ENCODE data around the gene XRCC1. TPM values are rescaled to one million over a fixed set of nuclear protein-coding genes. Genes with fewer than 3 reads are reported as not detected.

The XRCC1 gene
- total and polyA plus RNA-seq, 2 of the 8 experiments (the other 6 are each of a cell fraction or from before 2014, with no cell fraction given), result 42.5 to 44.4 TPM

- Histone ChIP-seq H3K9ac (replicated peaks in 1 of 4; ENCODE audit: extremely low read depth in 1 of 4, low read depth in 3 of 4, low read length in 3 of 4) (no peak overlapping the region), H3K4me2 (ENCODE audit: insufficient read depth in 1 of 2, low read depth in 2 of 2, low read length in 2 of 2) (no peak overlapping the region), H3K4me3 (ENCODE audit: extremely low read depth in 1 of 4, insufficient read depth in 2 of 4, low read depth in 3 of 4, low read length in 4 of 4) (no peak overlapping the region), H4K20me1 (replicated peaks in 1 of 2; ENCODE audit: control insufficient read depth in 1 of 2, insufficient read depth in 2 of 2, low read length in 2 of 2) (peaks cover 0 to 4% of the 10 kb centered on the region in 2 experiments), H3K4ac (replicated peaks; ENCODE audit: insufficient read length, low read depth, low read length) (no peak overlapping the region), H2BK20ac (ENCODE audit: low read length) (no peak overlapping the region), H2AK5ac (ENCODE audit: low read depth, low read length) (no peak overlapping the region), H2BK15ac (ENCODE audit: low read length) (no peak overlapping the region), H3K56ac (replicated peaks; ENCODE audit: insufficient read length, low read depth, low read length) (no peak overlapping the region), H3K79me2 (ENCODE audit: control insufficient read depth in 1 of 2, insufficient read depth in 2 of 2, low read length in 2 of 2) (no peaks in the 10 kb centered on the region), H2AFZ (ENCODE audit: low read length) (no peak overlapping the region), H3K4me1 (replicated peaks in 1 of 4; ENCODE audit: control insufficient read depth in 3 of 4, insufficient read depth in 4 of 4, low read length in 3 of 4) (no peaks in the 10 kb centered on the region), H4K91ac (replicated peaks; ENCODE audit: insufficient read length, low read length) (no peak overlapping the region), H3K23ac (ENCODE audit: insufficient read length) (no peak overlapping the region), H3K36me3 (ENCODE audit: control insufficient read depth in 2 of 4, insufficient read depth in 4 of 4, low read length in 3 of 4) (peaks cover 7 to 27% (median 19%) of the 10 kb centered on the region in 4 experiments; a peak in 6 of 8 replicates), H3K27me3 (replicated peaks in 1 of 4; ENCODE audit: control insufficient read depth in 3 of 4, extremely low read depth in 1 of 4, insufficient read depth in 3 of 4, low read length in 3 of 4) (no peaks in the 10 kb centered on the region), H3K79me1 (ENCODE audit: low read depth, low read length) (0 out of 2 replicates have a peak, but pooled peaks cover 3% of the 10 kb centered on the region), H3K14ac (ENCODE audit: insufficient read length) (no peak overlapping the region), H2BK5ac (ENCODE audit: low read depth, low read length) (no peak overlapping the region), H2BK12ac (ENCODE audit: low read depth, low read length) (no peak overlapping the region), H2BK120ac (replicated peaks; ENCODE audit: low read depth, low read length) (no peak overlapping the region), H3K18ac (ENCODE audit: extremely low read depth, low read length) (no peak overlapping the region), H4K5ac (ENCODE audit: insufficient read length, low read depth, low read length) (no peak overlapping the region), H3K27ac (ENCODE audit: low read depth, low read length) (no peak overlapping the region), H3K9me3 (ENCODE audit: insufficient read depth in 2 of 2, low read depth in 1 of 2, low read length in 1 of 2) (no peaks in the 10 kb centered on the region), H4K8ac (ENCODE audit: extremely low read depth, insufficient read depth, low read length) (no peak overlapping the region), H3K23me2 (ENCODE audit: low read depth, low read length) (no peaks in the 10 kb centered on the region)
- POLR2A ChIA-PET (ENCODE audit: partially characterized antibody), result interaction anchor here (1.2 kb wide), 1 partner anchor 26 kb away, joined by 3 read pairs; no protein-coding TSS in a partner anchor
- FAIRE-seq (no peak), DNase-seq (ENCODE audit: low read depth in 1 of 2, low spot score in 2 of 2) (no peak)
- TF ChIP-seq FOSL1 (IDR thresholded peaks at IDR 0.05; ENCODE audit: insufficient read depth, low read depth, low read length) (no peak), SP1 (IDR thresholded peaks at IDR 0.05; ENCODE audit: low read depth, low read length) (no peak), CTBP2 (IDR thresholded peaks at IDR 0.05; ENCODE audit: borderline replicate concordance, insufficient read depth, insufficient read length, low read length) (no peak), SUZ12 (IDR thresholded peaks at IDR 0.05; ENCODE audit: low read length) (no peak), CBX5 (IDR thresholded peaks at IDR 0.05; ENCODE audit: low read depth, low read length) (no peak)
- WGBS, 2 experiments (ENCODE audit: extremely low coverage in 1 of 2, insufficient coverage in 1 of 2, insufficient read length in 1 of 2, insufficient replicate concordance in 2 of 2, low coverage in 1 of 2, low lambda C conversion rate in 2 of 2, missing lambda C conversion rate in 1 of 2), result 93% methylated on average over 2 of the region's 2 CpGs; no CpG with 5 or more reads in 1 of the 2 experiments
- CTCF ChIA-PET (ENCODE audit: partially characterized antibody), result interaction anchor here (0.9 to 2.6 kb wide), 3 partner anchors 12 to 46 kb away, joined by 3 to 11 read pairs (median 3); no protein-coding TSS in a partner anchor
Observed at GRCh38 chr19:43548706-43549105, 26.6 kb downstream of the XRCC1 start.
